ENCODE results near the gene IDI1.

DNA sequence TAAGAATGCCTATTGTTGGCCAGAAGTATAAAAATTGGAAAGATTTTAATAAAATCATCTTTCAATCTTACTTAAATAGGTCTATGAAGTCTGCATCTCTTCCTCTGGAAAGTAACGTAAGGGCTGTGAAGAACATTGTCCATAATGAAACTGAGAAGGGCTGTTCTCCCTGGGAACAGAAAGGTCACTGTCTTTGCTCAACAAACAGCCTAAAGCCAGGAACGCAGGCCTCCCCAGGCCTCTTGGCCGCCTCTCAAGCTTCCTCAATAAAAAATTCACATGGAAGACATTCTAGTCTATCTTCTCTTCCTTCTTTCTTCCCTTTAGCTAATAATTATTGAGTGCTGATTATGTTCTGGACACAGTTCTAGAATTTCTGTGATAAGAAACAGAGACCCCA is 14.2 kb downstream of the IDI1 start:
- TF ChIP-seq, protein P1, sequence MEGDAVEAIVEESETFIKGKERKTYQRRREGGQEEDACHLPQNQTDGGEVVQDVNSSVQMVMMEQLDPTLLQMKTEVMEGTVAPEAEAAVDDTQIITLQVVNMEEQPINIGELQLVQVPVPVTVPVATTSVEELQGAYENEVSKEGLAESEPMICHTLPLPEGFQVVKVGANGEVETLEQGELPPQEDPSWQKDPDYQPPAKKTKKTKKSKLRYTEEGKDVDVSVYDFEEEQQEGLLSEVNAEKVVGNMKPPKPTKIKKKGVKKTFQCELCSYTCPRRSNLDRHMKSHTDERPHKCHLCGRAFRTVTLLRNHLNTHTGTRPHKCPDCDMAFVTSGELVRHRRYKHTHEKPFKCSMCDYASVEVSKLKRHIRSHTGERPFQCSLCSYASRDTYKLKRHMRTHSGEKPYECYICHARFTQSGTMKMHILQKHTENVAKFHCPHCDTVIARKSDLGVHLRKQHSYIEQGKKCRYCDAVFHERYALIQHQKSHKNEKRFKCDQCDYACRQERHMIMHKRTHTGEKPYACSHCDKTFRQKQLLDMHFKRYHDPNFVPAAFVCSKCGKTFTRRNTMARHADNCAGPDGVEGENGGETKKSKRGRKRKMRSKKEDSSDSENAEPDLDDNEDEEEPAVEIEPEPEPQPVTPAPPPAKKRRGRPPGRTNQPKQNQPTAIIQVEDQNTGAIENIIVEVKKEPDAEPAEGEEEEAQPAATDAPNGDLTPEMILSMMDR (IDR thresholded peaks at IDR 0.05; ENCODE audit: insufficient read depth, low read length, poor library complexity, severe bottlenecking) = no peak
- no peak for TF ChIP-seq EZH2phosphoT487 (conservative IDR thresholded peaks at IDR 0.05; ENCODE audit: low read length)

Data from SU-DHL-6 (cell line).